Fibroblast of upper back skin (primary cell): Measurements from ENCODE around the gene ETV5.

Experiments
- DNase-seq: peaks from one replicate; pipeline ENCODE4 v3.0.0-alpha.2; 2013

The ETV5 gene

GRCh38 chr3:186108941-186109865 is at the start of gene ETV5:
Gene ETV5, minus strand, starts transcription at chr3:186109089. Its CDS starts 3,221 bp downstream, at chr3:186105868.
- peak; percentile 100 for DNase-seq

GRCh38 chr3:186154641-186155040 is 45.8 kb upstream of the ETV5 start:
- DNase-seq, result no peak

- no peak for DNase-seq
These were observed 44.0 kb upstream of the ETV5 start for GRCh38 chr3:186152889-186153292.

GRCh38 chr3:186152361-186152798 is 43.5 kb upstream of the ETV5 start:
- no peak for DNase-seq

- no peak for DNase-seq
These were observed 42.4 kb upstream of the ETV5 start for GRCh38 chr3:186151077-186151971.

GRCh38 chr3:186150041-186150830 is 41.3 kb upstream of the ETV5 start:
- no peak for DNase-seq

GRCh38 chr3:186149319-186149960 is 40.6 kb upstream of the ETV5 start:
- DNase-seq, result no peak

- DNase-seq, result no peak
These were observed 35.4 kb upstream of the ETV5 start for GRCh38 chr3:186144257-186144656.

GRCh38 chr3:186143250-186143649 is 34.4 kb upstream of the ETV5 start:
- no peak for DNase-seq

GRCh38 chr3:186142393-186142932 is 33.6 kb upstream of the ETV5 start:
- DNase-seq, result peak; percentile 80

GRCh38 chr3:186141790-186142189 is 32.9 kb upstream of the ETV5 start:
- no peak for DNase-seq

GRCh38 chr3:186138272-186138981 is 29.5 kb upstream of the ETV5 start:
- DNase-seq, result no peak

GRCh38 chr3:186137051-186137685 is 28.3 kb upstream of the ETV5 start:
- DNase-seq, result no peak

GRCh38 chr3:186133980-186134379 is 25.1 kb upstream of the ETV5 start:
- DNase-seq, result no peak

- no peak for DNase-seq
These were observed 23.6 kb upstream of the ETV5 start for GRCh38 chr3:186132487-186132886.

GRCh38 chr3:186129206-186129605 is 20.3 kb upstream of the ETV5 start:
- DNase-seq, result no peak

GRCh38 chr3:186128158-186128557 is 19.3 kb upstream of the ETV5 start:
- no peak for DNase-seq

GRCh38 chr3:186127463-186127862 is 18.6 kb upstream of the ETV5 start:
- DNase-seq, result no peak

- no peak for DNase-seq
These were observed 16.2 kb upstream of the ETV5 start for GRCh38 chr3:186125118-186125517.

- DNase-seq, result no peak
These were observed 15.7 kb upstream of the ETV5 start for GRCh38 chr3:186124592-186124991.

GRCh38 chr3:186123012-186123411 is 14.1 kb upstream of the ETV5 start:
- no peak for DNase-seq
